ENCODE data around the gene SLC10A7.

- TF ChIP-seq POLR2A (IDR thresholded peaks at IDR 0.05) = no peak
- no peak for TF ChIP-seq CTCF (IDR thresholded peaks at IDR 0.05)
- no peak for TF ChIP-seq EP300 (IDR thresholded peaks at IDR 0.05)
Measured at GRCh38 chr4:146508229-146508939, 13.4 kb downstream of the SLC10A7 start.

Data from ovary (tissue), 3 donors.